HL-60 (cell line): ENCODE measurements around the gene RASA2.

Experiments
- CTCF ChIP-seq: IDR thresholded peaks from one replicate; pipeline ENCODE4 v1.5.1; 2011; ENCODE audit warnings: low read length, control low read depth, inconsistent platforms; ENCODE audit not compliant: insufficient read depth
- POLR2AphosphoS5 ChIP-seq: IDR thresholded peaks from 2 replicates; pipeline ENCODE4 v1.6.1; 2012; ENCODE audit warnings: low read depth

GRCh38 chr3:141507392-141508066 lies 20.7 kb downstream of the RASA2 start:
- TF ChIP-seq CTCF (no peak), POLR2AphosphoS5 (no peak)
